ENCODE results near the gene DLG5. TPM values are rescaled to one million over a fixed set of nuclear protein-coding genes. Genes with fewer than 3 reads are reported as not detected.

The DLG5 gene
- polyA plus RNA-seq, 2 of the 4 experiments (the other 2 are of a cell fraction): 17.0 to 30.9 TPM

- TF ChIP-seq HMGXB4 (CRISPR knock-in tag; IDR thresholded peaks at IDR 0.05; ENCODE audit: borderline replicate concordance): no peak
- TF ChIP-seq HOXB5 (CRISPR knock-in tag; IDR thresholded peaks at IDR 0.05): no peak
- no peak; the same call in 1 of the 2 replicates for TF ChIP-seq CHD4 (IDR thresholded peaks at IDR 0.05; ENCODE audit: borderline replicate concordance)
- no peak for TF ChIP-seq HOXB13 (CRISPR knock-in tag; IDR thresholded peaks at IDR 0.05; ENCODE audit: low read depth)
- TF ChIP-seq CTCF (IDR thresholded peaks at IDR 0.05): 0 out of 3 replicates have a peak, but pooled peaks have one; percentile 4
- no peak for TF ChIP-seq SREBF2 (IDR thresholded peaks at IDR 0.05)
- TF ChIP-seq MAZ (IDR thresholded peaks at IDR 0.05; ENCODE audit: borderline replicate concordance, low read depth, low read length): no peak
- TF ChIP-seq ZSCAN20 (CRISPR knock-in tag; IDR thresholded peaks at IDR 0.05): peak; percentile 10; the same call in 1 of the 2 replicates
- TF ChIP-seq EHMT2 (IDR thresholded peaks at IDR 0.05; ENCODE audit: low read depth): no peak
- TF ChIP-seq USF2 (IDR thresholded peaks at IDR 0.05): no peak
- TF ChIP-seq PHF8 (IDR thresholded peaks at IDR 0.05; ENCODE audit: borderline replicate concordance, low read depth): no peak
- TF ChIP-seq NFE2L2 (conservative IDR thresholded peaks at IDR 0.05; ENCODE audit: low read length): no peak
- peak; percentile 4 to 59; a peak in 3 of 5 replicates for TF ChIP-seq EP300 (IDR thresholded peaks at IDR 0.05)
- TF ChIP-seq EHF (CRISPR knock-in tag; IDR thresholded peaks at IDR 0.05): no peak
- peak; percentile 42; the same call in 1 of the 3 replicates for TF ChIP-seq BCL3 (IDR thresholded peaks at IDR 0.05)
- no peak for TF ChIP-seq ZNF302 (CRISPR knock-in tag; IDR thresholded peaks at IDR 0.05)
- TF ChIP-seq FOXS1 (CRISPR knock-in tag; IDR thresholded peaks at IDR 0.05): no peak
- TF ChIP-seq GATA3 (IDR thresholded peaks at IDR 0.05; ENCODE audit: borderline replicate concordance): peak; percentile 85
- no peak for TF ChIP-seq FOSL2 (IDR thresholded peaks at IDR 0.05)
- peak; percentile 84 for TF ChIP-seq FOSL2 (CRISPR knock-in tag; IDR thresholded peaks at IDR 0.05)
- peak; percentile 70; the same call in 1 of the 2 replicates for TF ChIP-seq HES2 (IDR thresholded peaks at IDR 0.05)
- TF ChIP-seq CEBPB (IDR thresholded peaks at IDR 0.05): peak; percentile 93 to 97
- peak; percentile 32; the same call in 1 of the 2 replicates for TF ChIP-seq MAX (IDR thresholded peaks at IDR 0.05)
- TF ChIP-seq JUN (IDR thresholded peaks at IDR 0.05): peak; percentile 54 to 58; a peak in 3 of 5 replicates
- TF ChIP-seq RAD21 (conservative IDR thresholded peaks at IDR 0.05 in 1 of 2, IDR thresholded peaks at IDR 0.05 in 1 of 2): peak; percentile 10 to 40; a peak in 1 of 5 replicates
- TF ChIP-seq POLR2A (IDR thresholded peaks at IDR 0.05; ENCODE audit: low read length): no peak
- no peak for TF ChIP-seq CBX2 (IDR thresholded peaks at IDR 0.05; ENCODE audit: borderline replicate concordance, low read depth)
- no peak for TF ChIP-seq NR3C1 (IDR thresholded peaks at IDR 0.05)
- TF ChIP-seq ELK1 (IDR thresholded peaks at IDR 0.05; ENCODE audit: low read depth, low read length): no peak
- no peak for TF ChIP-seq ZFP36 (IDR thresholded peaks at IDR 0.05; ENCODE audit: borderline replicate concordance, partially characterized antibody)
- no peak for TF ChIP-seq MAFK (IDR thresholded peaks at IDR 0.05; ENCODE audit: partially characterized antibody)
- no peak for TF ChIP-seq POLR2AphosphoS2 (conservative IDR thresholded peaks at IDR 0.05; ENCODE audit: low read length)
Measured at GRCh38 chr10:77911535-77912123, 14.9 kb downstream of the DLG5 start (continued).

Data from A549 (cell line).